HepG2 (cell line): ENCODE measurements around the gene COL9A3. TPM values are rescaled to one million over a fixed set of nuclear protein-coding genes. Genes with fewer than 3 reads are reported as not detected.

ENCODE experiments used
- AFF4 ChIP-seq: sonication (generic); formaldehyde crosslinking; IDR thresholded peaks from 2 replicates; pipeline ENCODE4 v1.4.0; 2020; ENCODE audit warnings: missing genetic modification reagents
- CEBPG ChIP-seq: IDR thresholded peaks from 2 replicates; pipeline ENCODE4 v1.6.1; 2016
- ETV6 ChIP-seq: sonication (generic); formaldehyde crosslinking; conservative IDR thresholded peaks from 2 replicates; pipeline ENCODE4 v1.4.0; 2020; ENCODE audit warnings: missing genetic modification reagents
- NCOA1 ChIP-seq: sonication (generic); formaldehyde crosslinking; IDR thresholded peaks from 2 replicates; pipeline ENCODE4 v1.9.0; 2021; ENCODE audit warnings: missing genetic modification reagents
- PAF1 ChIP-seq: IDR thresholded peaks from 2 replicates; pipeline ENCODE4 v1.6.1; 2016; ENCODE audit warnings: missing genetic modification reagents, missing compliant biosample characterization
- SMAD3 ChIP-seq: sonication (generic); formaldehyde crosslinking; IDR thresholded peaks from 2 replicates; pipeline ENCODE4 v1.4.0; 2020; ENCODE audit warnings: missing genetic modification reagents
- ZBTB1 ChIP-seq: sonication (generic); formaldehyde crosslinking; IDR thresholded peaks from 2 replicates; pipeline ENCODE4 v1.4.0; 2020; ENCODE audit warnings: missing genetic modification reagents, borderline replicate concordance
- ZNF318 ChIP-seq: sonication (generic); formaldehyde crosslinking; IDR thresholded peaks from 2 replicates; pipeline ENCODE4 v1.4.0; 2020; ENCODE audit warnings: mild to moderate bottlenecking, missing genetic modification reagents
- ZSCAN25 ChIP-seq: sonication (generic); formaldehyde crosslinking; IDR thresholded peaks from 2 replicates; pipeline ENCODE4 v1.8.0; 2022; ENCODE audit warnings: mild to moderate bottlenecking, missing genetic modification reagents
- polyA plus RNA-seq, 8 experiments: library from polyadenylated mRNA; depleted of rRNA in 3 of 8; stranded (reverse) in 7 of 8; unstranded in 1 of 8; fragments of >200 nt; fragmentation: Illumina TruSeq in 4 of 8; extraction: Trizol in 4 of 8; gene quantifications; 2 replicates each; pipeline versions ENCODE4 v1.2.1 to v1.2.3, GENCODE V29; 2011 to 2016; ENCODE audit warnings: low read depth in 4 of 8, missing spikeins in 1 of 8, mixed read lengths in 1 of 8; ENCODE audit not compliant: insufficient read depth in 1 of 8
- total RNA-seq, 5 experiments: library from RNA; depleted of rRNA; stranded (reverse); fragments of >200 nt; fragmentation: Illumina TruSeq; extraction: Trizol; gene quantifications; 2 replicates each; pipeline ENCODE4 v1.2.3, GENCODE V29; 2016; ENCODE audit warnings: low read depth in 1 of 5
- TF ChIP-seq, protein P1 (sequence below): sonication (generic); formaldehyde crosslinking; IDR thresholded peaks from 2 replicates; pipeline ENCODE4 v1.4.0; 2020; ENCODE audit warnings: missing genetic modification reagents, mild to moderate bottlenecking, borderline replicate concordance
- TF ChIP-seq, protein P2 (sequence below): sonication (generic); formaldehyde crosslinking; IDR thresholded peaks from 2 replicates; pipeline ENCODE4 v1.8.1; 2023; ENCODE audit warnings: missing genetic modification reagents, mild to moderate bottlenecking, borderline replicate concordance

The COL9A3 gene
- total and polyA plus RNA-seq, 2 of the 13 experiments (the other 11 are each of a cell fraction or from before 2014, with no cell fraction given), result 155 to 204 TPM

DNA sequence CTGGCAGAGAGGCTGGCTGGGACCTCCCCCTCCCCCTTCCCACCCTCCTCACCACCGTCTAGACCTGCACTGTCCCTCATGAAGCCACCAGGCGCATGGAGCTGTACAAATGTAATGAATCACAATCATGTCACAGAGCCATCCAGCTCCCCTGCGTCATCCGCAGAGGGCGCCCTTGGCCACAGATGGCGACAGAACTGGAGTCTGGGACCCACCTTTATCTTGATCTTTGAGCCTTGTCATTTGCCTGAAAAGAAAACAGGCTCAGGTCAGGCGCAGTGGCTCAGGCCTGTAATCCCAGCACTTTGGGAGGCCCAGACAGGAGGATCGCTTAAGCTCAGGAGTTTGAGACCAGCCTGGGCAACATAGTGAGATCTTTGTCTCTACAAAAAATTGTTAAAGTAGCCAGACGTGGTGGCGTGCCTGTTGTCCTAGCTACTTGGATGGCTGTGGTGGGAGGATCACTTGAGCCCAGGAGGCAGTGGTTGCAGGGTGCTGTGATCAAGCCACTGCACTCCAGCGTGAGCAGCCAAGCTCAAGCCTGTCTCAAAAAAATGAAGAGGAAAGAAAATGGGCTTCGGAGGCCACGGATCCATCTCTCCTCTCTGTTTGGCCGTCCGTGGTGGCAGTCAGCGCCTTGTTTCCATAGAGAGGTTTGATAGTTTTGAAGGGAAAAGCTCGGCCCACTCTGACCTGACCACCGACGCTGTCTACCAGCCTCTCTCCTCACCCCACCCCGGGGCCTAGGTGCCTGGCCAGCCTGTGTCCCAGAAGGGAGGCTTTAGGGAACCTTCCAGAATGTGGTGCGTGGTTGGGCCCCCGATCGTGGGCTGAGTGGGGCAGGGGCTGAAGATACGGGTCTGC, 6.2 kb downstream of the COL9A3 start (continued):
- TF ChIP-seq, protein P1, sequence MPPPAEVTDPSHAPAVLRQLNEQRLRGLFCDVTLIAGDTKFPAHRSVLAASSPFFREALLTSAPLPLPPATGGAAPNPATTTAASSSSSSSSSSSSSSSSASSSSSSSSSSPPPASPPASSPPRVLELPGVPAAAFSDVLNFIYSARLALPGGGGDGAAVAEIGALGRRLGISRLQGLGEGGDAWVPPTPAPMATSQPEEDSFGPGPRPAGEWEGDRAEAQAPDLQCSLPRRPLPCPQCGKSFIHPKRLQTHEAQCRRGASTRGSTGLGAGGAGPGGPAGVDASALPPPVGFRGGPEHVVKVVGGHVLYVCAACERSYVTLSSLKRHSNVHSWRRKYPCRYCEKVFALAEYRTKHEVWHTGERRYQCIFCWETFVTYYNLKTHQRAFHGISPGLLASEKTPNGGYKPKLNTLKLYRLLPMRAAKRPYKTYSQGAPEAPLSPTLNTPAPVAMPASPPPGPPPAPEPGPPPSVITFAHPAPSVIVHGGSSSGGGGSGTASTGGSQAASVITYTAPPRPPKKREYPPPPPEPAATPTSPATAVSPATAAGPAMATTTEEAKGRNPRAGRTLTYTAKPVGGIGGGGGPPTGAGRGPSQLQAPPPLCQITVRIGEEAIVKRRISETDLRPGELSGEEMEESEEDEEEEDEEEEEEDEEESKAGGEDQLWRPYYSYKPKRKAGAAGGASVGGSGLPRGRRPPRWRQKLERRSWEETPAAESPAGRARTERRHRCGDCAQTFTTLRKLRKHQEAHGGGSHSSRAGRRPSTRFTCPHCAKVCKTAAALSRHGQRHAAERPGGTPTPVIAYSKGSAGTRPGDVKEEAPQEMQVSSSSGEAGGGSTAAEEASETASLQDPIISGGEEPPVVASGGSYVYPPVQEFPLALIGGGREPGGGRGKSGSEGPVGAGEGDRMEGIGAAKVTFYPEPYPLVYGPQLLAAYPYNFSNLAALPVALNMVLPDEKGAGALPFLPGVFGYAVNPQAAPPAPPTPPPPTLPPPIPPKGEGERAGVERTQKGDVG, result peak; percentile 70; the same call in 1 of the 2 replicates
- 0 out of 2 replicates have a peak, but pooled peaks have one; percentile 32 for TF ChIP-seq PAF1
- TF ChIP-seq ETV6, result peak; percentile 56; the same call in 1 of the 2 replicates
- peak; percentile 81 for TF ChIP-seq CEBPG (CRISPR knock-in tag)
- peak; percentile 81 for TF ChIP-seq ZSCAN25 (CRISPR knock-in tag)
- TF ChIP-seq, protein P2, sequence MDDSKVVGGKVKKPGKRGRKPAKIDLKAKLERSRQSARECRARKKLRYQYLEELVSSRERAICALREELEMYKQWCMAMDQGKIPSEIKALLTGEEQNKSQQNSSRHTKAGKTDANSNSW (CRISPR knock-in tag), result peak; percentile 25; the same call in 1 of the 2 replicates
- 0 out of 2 replicates have a peak, but pooled peaks have one; percentile 69 for TF ChIP-seq AFF4
- peak; percentile 81; the same call in 1 of the 2 replicates for TF ChIP-seq SMAD3
- TF ChIP-seq ZNF318, result no peak; the same call in 1 of the 2 replicates
- no peak for TF ChIP-seq NCOA1
- TF ChIP-seq ZBTB1 (CRISPR knock-in tag), result peak; percentile 50; the same call in 1 of the 2 replicates
